Breast epithelium (tissue), 4 donors: ENCODE data around the gene PXYLP1. TPM values are rescaled to one million over a fixed set of nuclear protein-coding genes. Genes with fewer than 3 reads are reported as not detected.

Source experiments
- DNase-seq, 2 donors: peaks; one replicate each; pipeline ENCODE4 v3.0.0-alpha.2; 2019; ENCODE audit warnings: low spot score in 2 of 2
- H3K27ac ChIP-seq, 2 donors: fragments of 200-600 bp; sonication (generic) in 1 of 2; one replicate each; pipeline ENCODE4 v1.5.1; 2016 to 2019; ENCODE audit warnings: mild to moderate bottlenecking in 1 of 2
- H3K27me3 ChIP-seq, 2 donors: fragments of 200-600 bp; sonication (generic) in 1 of 2; one replicate each; pipeline versions ENCODE4 v1.5.1 to v1.6.0; 2017 to 2019; ENCODE audit warnings: control low read depth in 1 of 2, mild to moderate bottlenecking in 1 of 2
- H3K36me3 ChIP-seq: fragments of 200-600 bp; one replicate; pipeline ENCODE4 v1.5.1; 2019
- H3K4me1 ChIP-seq, 2 donors: fragments of 200-600 bp; sonication (generic); one replicate each; pipeline ENCODE4 v1.5.1; 2016 to 2019; ENCODE audit warnings: control low read depth in 1 of 2
- H3K4me3 ChIP-seq, 3 donors: fragments of 200-600 bp; sonication (generic); 1 replicate in 2 of 3; 2 replicates in 1 of 3; pipeline ENCODE4 v1.5.1; 2016 to 2019; ENCODE audit warnings: mild to moderate bottlenecking in 3 of 3, moderate library complexity in 2 of 3
- H3K9me3 ChIP-seq, 2 donors: fragments of 200-600 bp; sonication (generic) in 1 of 2; one replicate each; pipeline ENCODE4 v1.5.1; 2016 to 2019; ENCODE audit warnings: control low read depth in 1 of 2
- POLR2A ChIP-seq: fragments of 450-650 bp; IDR thresholded peaks from one replicate; pipeline ENCODE4 v1.6.1; 2016; ENCODE audit warnings: antibody characterized with exemption, mild to moderate bottlenecking, moderate library complexity
- POLR2AphosphoS5 ChIP-seq, 3 donors: sonication (generic); formaldehyde crosslinking; IDR thresholded peaks; one replicate each; pipeline ENCODE4 v1.6.1; 2017; ENCODE audit warnings: antibody characterized with exemption in 3 of 3
- intact Hi-C: fragments of 100-400 bp; cut with DNase I; formaldehyde crosslinking; loops from one replicate; pipeline ENCODE4 v1.15.1; 2023; ENCODE audit warnings: low total_unique reads
- total RNA-seq, 3 donors: library from RNA; depleted of rRNA; stranded (reverse); fragments of >200 nt; gene quantifications; one replicate each; pipeline ENCODE4 v1.1.0, GENCODE V29; 2016
- TF ChIP-seq, protein P1 (sequence below), 3 donors: fragments of 450-650 bp; IDR thresholded peaks; one replicate each; pipeline ENCODE4 v1.5.1; 2016 to 2017; ENCODE audit warnings: antibody characterized with exemption in 3 of 3, mild to moderate bottlenecking in 3 of 3, moderate library complexity in 3 of 3

PXYLP1 gene
- total RNA-seq, 3 donors from 2014 or later: 10.7 to 20.8 (median 19.0) TPM

DNA sequence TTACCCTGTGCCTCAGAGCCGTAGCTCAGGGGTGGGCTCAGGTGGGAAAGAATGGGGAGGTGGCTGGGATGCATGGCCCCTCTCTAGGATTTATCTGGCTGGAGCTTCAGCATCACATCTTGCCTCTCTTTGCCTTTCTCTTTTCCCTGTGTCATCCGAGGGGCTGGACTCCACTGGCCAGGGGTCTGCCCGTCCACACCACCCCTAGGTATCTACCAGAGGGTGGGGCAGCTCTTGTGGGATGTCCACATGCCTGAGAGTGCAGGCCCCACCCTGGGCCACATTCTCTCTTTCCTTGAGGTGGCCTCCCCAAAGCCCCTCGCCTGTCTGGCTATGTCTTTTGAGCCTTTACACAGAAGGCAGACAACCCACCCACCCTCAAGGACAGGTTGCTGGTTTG lies 37.2 kb downstream of the PXYLP1 start:
- no peaks in the 10 kb centered on the region for H3K4me1 ChIP-seq
- no peak overlapping the region for H3K4me3 ChIP-seq
- TF ChIP-seq POLR2AphosphoS5 (IDR thresholded peaks at IDR 0.05) (no peak), POLR2A (no peak)
- TF ChIP-seq, protein P1, sequence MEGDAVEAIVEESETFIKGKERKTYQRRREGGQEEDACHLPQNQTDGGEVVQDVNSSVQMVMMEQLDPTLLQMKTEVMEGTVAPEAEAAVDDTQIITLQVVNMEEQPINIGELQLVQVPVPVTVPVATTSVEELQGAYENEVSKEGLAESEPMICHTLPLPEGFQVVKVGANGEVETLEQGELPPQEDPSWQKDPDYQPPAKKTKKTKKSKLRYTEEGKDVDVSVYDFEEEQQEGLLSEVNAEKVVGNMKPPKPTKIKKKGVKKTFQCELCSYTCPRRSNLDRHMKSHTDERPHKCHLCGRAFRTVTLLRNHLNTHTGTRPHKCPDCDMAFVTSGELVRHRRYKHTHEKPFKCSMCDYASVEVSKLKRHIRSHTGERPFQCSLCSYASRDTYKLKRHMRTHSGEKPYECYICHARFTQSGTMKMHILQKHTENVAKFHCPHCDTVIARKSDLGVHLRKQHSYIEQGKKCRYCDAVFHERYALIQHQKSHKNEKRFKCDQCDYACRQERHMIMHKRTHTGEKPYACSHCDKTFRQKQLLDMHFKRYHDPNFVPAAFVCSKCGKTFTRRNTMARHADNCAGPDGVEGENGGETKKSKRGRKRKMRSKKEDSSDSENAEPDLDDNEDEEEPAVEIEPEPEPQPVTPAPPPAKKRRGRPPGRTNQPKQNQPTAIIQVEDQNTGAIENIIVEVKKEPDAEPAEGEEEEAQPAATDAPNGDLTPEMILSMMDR (IDR thresholded peaks at IDR 0.05): no peak
- H3K27me3 ChIP-seq: no peaks in the 10 kb centered on the region
- intact Hi-C loops: no loop called here
- no peaks in the 10 kb centered on the region for H3K9me3 ChIP-seq
- DNase-seq: no peak
- H3K36me3 ChIP-seq: no peaks in the 10 kb centered on the region
- no peak overlapping the region for H3K27ac ChIP-seq

DNA sequence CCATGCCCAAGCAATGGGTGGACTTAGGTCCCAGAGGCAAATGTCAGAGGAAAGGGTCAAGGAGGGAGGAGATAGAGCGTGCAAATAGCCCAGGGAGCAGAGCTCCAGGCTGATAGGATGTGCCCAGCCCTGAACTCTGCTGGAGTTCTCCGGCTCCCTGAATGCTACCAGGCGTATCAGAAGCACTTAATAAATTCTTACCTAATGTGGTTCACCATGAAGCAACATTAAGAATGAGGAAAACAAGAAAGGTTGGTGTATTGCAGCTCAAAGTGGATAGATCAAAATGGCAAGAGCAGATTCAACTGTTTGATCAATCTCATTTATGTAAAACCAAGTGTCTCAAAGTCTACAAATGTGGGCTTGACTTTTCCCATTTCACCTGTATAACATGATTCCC lies 38.3 kb downstream of the PXYLP1 start:
- TF ChIP-seq POLR2AphosphoS5 (IDR thresholded peaks at IDR 0.05) (no peak), POLR2A (no peak)
- TF ChIP-seq, protein P1 (IDR thresholded peaks at IDR 0.05): no peak
- no peak overlapping the region for H3K27ac ChIP-seq
- H3K27me3 ChIP-seq: no peaks in the 10 kb centered on the region
- no peak for DNase-seq
- no peaks in the 10 kb centered on the region for H3K36me3 ChIP-seq
- intact Hi-C loops: no loop called here
- no peak overlapping the region for H3K4me3 ChIP-seq
- no peaks in the 10 kb centered on the region for H3K9me3 ChIP-seq
- no peaks in the 10 kb centered on the region for H3K4me1 ChIP-seq

DNA sequence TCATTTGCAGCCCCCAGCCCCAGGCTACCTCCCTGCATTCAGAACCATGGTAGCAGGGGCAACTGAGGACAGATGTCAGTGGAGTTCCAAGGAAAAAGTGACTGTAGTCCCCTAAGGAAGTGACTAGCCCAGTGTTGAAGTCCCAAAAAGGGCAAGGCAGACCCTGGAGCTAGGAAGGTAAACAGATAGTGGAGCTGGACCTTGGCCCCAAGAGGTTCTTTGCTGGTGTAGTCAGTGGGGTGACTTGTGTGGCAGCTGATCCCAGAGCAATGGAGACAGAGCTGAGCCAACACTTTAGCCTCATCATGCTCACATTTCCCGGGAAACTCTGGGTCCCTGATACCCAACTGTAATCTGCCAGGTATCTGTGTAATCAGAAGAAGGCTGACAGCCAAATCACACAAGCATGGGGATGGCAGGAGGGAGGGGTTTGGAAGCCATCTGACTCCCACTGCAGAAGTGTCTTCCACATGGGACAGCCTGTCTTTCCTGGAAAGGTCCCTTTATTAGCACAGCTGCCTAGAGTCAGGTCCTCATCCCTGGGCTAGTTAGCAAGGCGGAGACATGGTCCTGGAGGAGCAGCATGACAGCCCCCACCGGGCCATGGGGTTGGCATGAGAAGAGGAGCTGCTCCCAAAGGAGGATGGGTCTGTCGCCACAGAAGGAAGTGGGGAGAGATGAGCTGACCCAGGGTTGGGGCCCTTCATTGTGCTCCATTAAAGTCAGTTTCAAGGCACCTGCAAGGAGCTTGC lies 39.8 kb downstream of the PXYLP1 start:
- Histone ChIP-seq H3K36me3 (no peaks in the 10 kb centered on the region), H3K27me3 (no peaks in the 10 kb centered on the region), H3K27ac (no peak overlapping the region), H3K4me1 (no peaks in the 10 kb centered on the region), H3K9me3 (no peaks in the 10 kb centered on the region), H3K4me3 (no peak overlapping the region)
- TF ChIP-seq, protein P1 (IDR thresholded peaks at IDR 0.05): no peak
- TF ChIP-seq POLR2A (no peak), POLR2AphosphoS5 (IDR thresholded peaks at IDR 0.05) (no peak)
- no peak for DNase-seq
- intact Hi-C loops: no loop called here

DNA sequence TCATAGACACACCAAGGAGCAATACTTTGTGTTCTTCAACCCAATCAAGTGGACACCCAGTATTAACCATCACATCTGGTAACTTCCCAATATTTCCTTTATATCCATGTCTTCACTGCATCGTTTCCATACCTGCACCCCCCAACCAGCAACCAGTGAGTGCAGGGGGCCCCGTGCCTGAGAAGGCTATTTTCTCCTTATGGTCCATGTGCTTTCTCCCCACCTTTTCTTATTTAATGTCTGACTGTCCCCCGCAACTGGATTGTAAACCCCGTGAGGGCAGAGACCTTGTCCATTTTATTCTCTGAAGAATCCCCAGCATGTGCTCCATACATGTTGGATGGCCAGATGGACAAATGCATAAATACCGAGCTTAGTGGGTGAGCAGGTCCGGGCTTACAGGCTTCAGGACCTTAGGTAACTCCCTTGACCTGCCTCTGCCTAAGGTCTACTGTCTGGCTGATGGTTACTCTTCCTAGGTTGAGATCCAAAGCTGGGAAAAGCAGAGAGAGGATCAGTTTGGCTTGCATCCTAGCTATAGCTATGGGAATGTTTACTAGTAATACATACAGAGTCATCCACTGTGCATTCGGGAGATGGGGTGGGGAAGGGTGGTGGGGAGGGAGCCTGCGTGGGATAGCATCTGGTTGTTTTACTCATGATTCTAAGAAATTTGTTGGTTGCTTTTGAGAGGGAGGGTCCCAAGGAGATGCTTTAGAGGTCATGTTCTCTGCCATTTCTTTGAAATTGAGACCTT lies 41.5 kb downstream of the PXYLP1 start:
- no peaks in the 10 kb centered on the region for H3K27me3 ChIP-seq
- no peaks in the 10 kb centered on the region for H3K4me1 ChIP-seq
- no peaks in the 10 kb centered on the region for H3K36me3 ChIP-seq
- H3K27ac ChIP-seq: no peak overlapping the region
- no peaks in the 10 kb centered on the region for H3K9me3 ChIP-seq
- no peak for DNase-seq
- intact Hi-C loops: no loop called here
- no peak for TF ChIP-seq POLR2A
- TF ChIP-seq POLR2AphosphoS5 (IDR thresholded peaks at IDR 0.05): no peak
- TF ChIP-seq, protein P1 (IDR thresholded peaks at IDR 0.05): no peak
- no peak overlapping the region for H3K4me3 ChIP-seq
